H9 (cell line): ENCODE data around the gene PPP1R15A. TPM values are rescaled to one million over a fixed set of nuclear protein-coding genes. Genes with fewer than 3 reads are reported as not detected.
A peak's percentile ranks its signal among the peaks of the same experiment; 100 is the strongest.

Experiments used
- DNase-seq: peaks from one replicate; pipeline ENCODE4 v3.0.0-alpha.2; 2017
- H2AFZ ChIP-seq: one replicate; pipeline ENCODE4 v1.6.1; 2013; ENCODE audit warnings: mild to moderate bottlenecking, low read length, control low read depth, moderate library complexity
- H2AK5ac ChIP-seq: 2 replicates; pipeline ENCODE4 v1.6.1; 2013; ENCODE audit warnings: low read length, control low read depth, mixed read lengths; ENCODE audit not compliant: insufficient read length
- H2BK120ac ChIP-seq: one replicate; pipeline ENCODE4 v1.6.1; 2013; ENCODE audit warnings: low read depth, mild to moderate bottlenecking, low read length, control low read depth, inconsistent platforms; ENCODE audit not compliant: poor library complexity, severe bottlenecking
- H2BK12ac ChIP-seq: 2 replicates; pipeline ENCODE4 v1.6.1; 2013; ENCODE audit warnings: low read length, control low read depth, mixed read lengths, low read depth; ENCODE audit not compliant: insufficient read length
- H2BK15ac ChIP-seq: 2 replicates; pipeline ENCODE4 v1.6.1; 2013; ENCODE audit warnings: low read depth, low read length, control low read depth
- H2BK20ac ChIP-seq: one replicate; pipeline ENCODE4 v1.6.1; 2013; ENCODE audit warnings: low read depth, mild to moderate bottlenecking, low read length, control low read depth, inconsistent platforms; ENCODE audit not compliant: poor library complexity, severe bottlenecking
- H2BK5ac ChIP-seq: 2 replicates; pipeline ENCODE4 v1.6.1; 2013; ENCODE audit warnings: low read length, control low read depth, mixed read lengths; ENCODE audit not compliant: insufficient read length
- H3K14ac ChIP-seq: 2 replicates; pipeline ENCODE4 v1.6.1; 2013; ENCODE audit warnings: low read length, control low read depth; ENCODE audit not compliant: insufficient read depth
- H3K18ac ChIP-seq: 2 replicates; pipeline ENCODE4 v1.6.1; 2013; ENCODE audit warnings: low read depth, mild to moderate bottlenecking, mixed read lengths, low read length, control low read depth; ENCODE audit not compliant: insufficient read length
- H3K23ac ChIP-seq: 2 replicates; pipeline ENCODE4 v1.6.1; 2013; ENCODE audit warnings: low read length, control low read depth, mixed read lengths, low read depth; ENCODE audit not compliant: insufficient read length
- H3K23me2 ChIP-seq: 2 replicates; pipeline ENCODE4 v1.6.1; 2013; ENCODE audit warnings: low read depth, mild to moderate bottlenecking, mixed read lengths, low read length, control low read depth; ENCODE audit not compliant: insufficient read length, poor library complexity, severe bottlenecking
- H3K27ac ChIP-seq: 2 replicates; pipeline ENCODE4 v1.5.1; 2013; ENCODE audit warnings: low read length, control low read depth, mixed read lengths, low read depth; ENCODE audit not compliant: insufficient read length
- H3K27me3 ChIP-seq: 2 replicates; pipeline ENCODE4 v1.6.1; 2013; ENCODE audit warnings: low read length, control low read depth, inconsistent platforms; ENCODE audit not compliant: insufficient read depth
- H3K4ac ChIP-seq: 2 replicates; pipeline ENCODE4 v1.6.1; 2013; ENCODE audit warnings: low read depth, mild to moderate bottlenecking, control low read depth, inconsistent platforms, low read length, moderate library complexity
- H3K4me1 ChIP-seq: 2 replicates; pipeline ENCODE4 v1.6.1; 2013; ENCODE audit warnings: low read length, control low read depth, inconsistent platforms; ENCODE audit not compliant: insufficient read depth
- H3K4me2 ChIP-seq: 2 replicates; pipeline ENCODE4 v1.6.1; 2013; ENCODE audit warnings: low read length, control low read depth, mixed read lengths; ENCODE audit not compliant: insufficient read length, insufficient read depth
- H3K56ac ChIP-seq: 2 replicates; pipeline ENCODE4 v1.6.1; 2013; ENCODE audit warnings: low read depth, mild to moderate bottlenecking, mixed read lengths, low read length, control low read depth; ENCODE audit not compliant: insufficient read length
- H3K79me1 ChIP-seq: 2 replicates; pipeline ENCODE4 v1.6.1; 2013; ENCODE audit warnings: low read depth, mild to moderate bottlenecking, moderate library complexity, low read length, control low read depth, inconsistent platforms; ENCODE audit not compliant: insufficient read depth, poor library complexity, severe bottlenecking
- H3K79me2 ChIP-seq: 2 replicates; pipeline ENCODE4 v1.6.1; 2013; ENCODE audit warnings: low read length, control low read depth, inconsistent platforms; ENCODE audit not compliant: insufficient read depth
- H3K9ac ChIP-seq: 2 replicates; pipeline ENCODE4 v1.6.1; 2013; ENCODE audit warnings: low read length, control low read depth, mixed read lengths; ENCODE audit not compliant: insufficient read length; ENCODE audit errors: extremely low read depth
- H3K9me3 ChIP-seq: one replicate; pipeline ENCODE4 v1.6.1; 2013; ENCODE audit warnings: low read depth, low read length, inconsistent platforms; ENCODE audit not compliant: control insufficient read depth
- H3T11ph ChIP-seq: one replicate; pipeline ENCODE4 v1.6.1; 2013; ENCODE audit warnings: mild to moderate bottlenecking, low read length, control low read depth, inconsistent platforms
- H4K20me1 ChIP-seq: one replicate; pipeline ENCODE4 v1.6.1; 2013; ENCODE audit not compliant: control insufficient read depth, insufficient read length, insufficient read depth
- H4K5ac ChIP-seq: 2 replicates; pipeline ENCODE4 v1.6.1; 2013; ENCODE audit warnings: low read depth, mild to moderate bottlenecking, mixed read lengths, low read length, control low read depth; ENCODE audit not compliant: insufficient read length
- H4K8ac ChIP-seq: replicated peaks from 2 replicates; pipeline ENCODE4 v1.6.1; 2013; ENCODE audit warnings: low read length, control low read depth, mixed read lengths, low read depth; ENCODE audit not compliant: insufficient read length
- H4K91ac ChIP-seq: 2 replicates; pipeline ENCODE4 v1.6.1; 2013; ENCODE audit warnings: low read depth, mild to moderate bottlenecking, moderate library complexity, mixed read lengths, low read length, control low read depth; ENCODE audit not compliant: insufficient read length
- H3K27ac Mint-ChIP-seq, 3 experiments: 2 replicates in 2 of 3; 3 replicates in 1 of 3; pipeline ENCODE4 v1.8.0; 2020 to 2021; ENCODE audit warnings: mixed read lengths in 3 of 3, mild to moderate bottlenecking in 1 of 3, moderate library complexity in 1 of 3
- H3K27me3 Mint-ChIP-seq: 2 replicates; pipeline ENCODE4 v1.8.0; 2021; ENCODE audit warnings: low read depth, mild to moderate bottlenecking, moderate library complexity, mixed read lengths
- H3K36me3 Mint-ChIP-seq, 3 experiments: 2 replicates in 2 of 3; 3 replicates in 1 of 3; pipeline ENCODE4 v1.8.0; 2020 to 2021; ENCODE audit warnings: low read depth in 3 of 3, mixed read lengths in 3 of 3; ENCODE audit not compliant: insufficient read depth in 1 of 3
- H3K4me1 Mint-ChIP-seq, 2 experiments: 2 replicates each; pipeline ENCODE4 v1.8.0; 2020; ENCODE audit warnings: mixed read lengths in 2 of 2
- H3K4me3 Mint-ChIP-seq, 2 experiments: 2 replicates in 1 of 2; 3 replicates in 1 of 2; pipeline ENCODE4 v1.8.0; 2020 to 2021; ENCODE audit warnings: mild to moderate bottlenecking in 2 of 2, mixed read lengths in 2 of 2, moderate library complexity in 1 of 2
- H3K9me3 Mint-ChIP-seq, 2 experiments: 2 replicates in 1 of 2; 3 replicates in 1 of 2; pipeline ENCODE4 v1.8.0; 2020; ENCODE audit warnings: mild to moderate bottlenecking in 2 of 2, mixed read lengths in 2 of 2, moderate library complexity in 1 of 2
- CTCF ChIP-seq: fragments of 200-600 bp; sonication (generic); conservative IDR thresholded peaks from 3 replicates; pipeline ENCODE4 v1.8.0; 2021; ENCODE audit warnings: antibody characterized with exemption, mild to moderate bottlenecking
- WGBS: extraction: QIAGEN DNeasy Blood & Tissue Kit; methylation state at CpG from one replicate; pipeline ENCODE4 v1.1.7; 2013; ENCODE audit warnings: missing lambda C conversion rate, low lambda C conversion rate, mixed read lengths; ENCODE audit not compliant: insufficient read length; ENCODE audit errors: extremely low coverage; 5-methylcytosine and 5-hydroxymethylcytosine counted together
- total RNA-seq: library from RNA; stranded (reverse); gene quantifications from 2 replicates; pipeline ENCODE4 v1.2.1, GENCODE V29; 2021

Gene PPP1R15A
- total RNA-seq, 1 experiment from 2014 or later = 17.2 TPM

DNA sequence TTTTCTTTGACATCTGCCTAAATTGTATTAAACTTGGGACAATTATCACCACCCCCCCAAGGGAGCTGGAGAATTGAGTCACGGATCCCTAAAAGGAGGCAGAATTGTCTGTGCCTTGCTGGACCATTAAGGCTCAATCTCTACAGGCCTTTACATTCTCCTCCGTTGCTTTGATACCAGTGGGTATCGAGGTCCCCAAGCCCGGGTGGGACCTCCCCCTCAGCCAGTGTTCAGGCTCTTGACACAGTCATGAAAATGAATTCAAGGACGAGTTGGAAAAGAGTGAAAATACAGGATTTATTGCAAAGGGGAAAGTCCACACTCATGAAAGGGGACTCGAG is 5.6 kb downstream of the PPP1R15A start:
- Histone ChIP-seq H2BK120ac (no peak overlapping the region), H3K18ac (no peak overlapping the region), H3K23me2 (peaks cover 5% of the 10 kb centered on the region), H3K27me3 (no peaks in the 10 kb centered on the region), H3K79me1 (peaks cover 11% of the 10 kb centered on the region), H3K79me2 (peaks cover 4% of the 10 kb centered on the region; the same call in 1 of the 2 replicates), H3K9ac (no peak overlapping the region), H3K14ac (no peak overlapping the region), H2AK5ac (no peak overlapping the region), H4K5ac (no peak overlapping the region), H3K27ac (no peak overlapping the region), H4K20me1 (no peaks in the 10 kb centered on the region), H3K56ac (no peak overlapping the region), H3T11ph (no peak overlapping the region), H3K23ac (no peak overlapping the region), H2BK5ac (no peak overlapping the region), H2BK15ac (no peak overlapping the region), H4K91ac (no peak overlapping the region), H2BK12ac (no peak overlapping the region), H3K4me2 (no peak overlapping the region), H2BK20ac (no peak overlapping the region), H3K4me1 (peaks cover 3% of the 10 kb centered on the region), H3K9me3 (no peaks in the 10 kb centered on the region), H4K8ac (no peak overlapping the region), H3K4ac (no peak overlapping the region), H2AFZ (no peak overlapping the region)
- WGBS = no CpG with 5 or more reads among the region's 6 CpGs
- no peaks in the 10 kb centered on the region for H3K9me3 Mint-ChIP-seq
- H3K27ac Mint-ChIP-seq = peak overlapping the region in 1 of 3 experiments; percentile 80; a peak in 2 of 7 replicates
- H3K4me3 Mint-ChIP-seq = no peak overlapping the region
- H3K4me1 Mint-ChIP-seq = peaks cover 31 to 32% of the 10 kb centered on the region in 2 experiments
- peaks cover 27 to 49% (median 46%) of the 10 kb centered on the region in 3 experiments for H3K36me3 Mint-ChIP-seq
- TF ChIP-seq CTCF = no peak
- no peaks in the 10 kb centered on the region for H3K27me3 Mint-ChIP-seq
- no peak for DNase-seq
